GM15510 (cell line): ENCODE data around the gene SERP1.

Experiments
- POLR2A ChIP-seq: IDR thresholded peaks from 3 replicates; pipeline ENCODE4 v1.6.1; 2011; ENCODE audit warnings: borderline replicate concordance; ENCODE audit not compliant: insufficient read length; ENCODE audit errors: extremely low read depth

SERP1 gene

GRCh38 chr3:150519026-150519425 lies 27.3 kb downstream of the SERP1 start:
- no peak for TF ChIP-seq POLR2A

GRCh38 chr3:150515210-150515609 lies 31.1 kb downstream of the SERP1 start:
- no peak for TF ChIP-seq POLR2A

- TF ChIP-seq POLR2A, result no peak
Observed at GRCh38 chr3:150511122-150511821, 35.0 kb downstream of the SERP1 start.

- TF ChIP-seq POLR2A, result no peak
Observed at GRCh38 chr3:150509780-150510179, 36.5 kb downstream of the SERP1 start.

- no peak for TF ChIP-seq POLR2A
Observed at GRCh38 chr3:150508401-150508800, 37.9 kb downstream of the SERP1 start.

GRCh38 chr3:150504483-150504882 lies 41.8 kb downstream of the SERP1 start:
- TF ChIP-seq POLR2A, result no peak

GRCh38 chr3:150503402-150504099 lies 42.7 kb downstream of the SERP1 start:
- no peak for TF ChIP-seq POLR2A

GRCh38 chr3:150497956-150498355 lies 48.3 kb downstream of the SERP1 start:
- no peak for TF ChIP-seq POLR2A

- no peak for TF ChIP-seq POLR2A
Observed at GRCh38 chr3:150495563-150496168, 50.6 kb downstream of the SERP1 start.

- TF ChIP-seq POLR2A, result no peak
Observed at GRCh38 chr3:150495149-150495548, 51.1 kb downstream of the SERP1 start.

GRCh38 chr3:150494411-150494977 lies 51.8 kb downstream of the SERP1 start:
- no peak for TF ChIP-seq POLR2A
